ENCODE data around the gene MAP3K6. TPM values are rescaled to one million over a fixed set of nuclear protein-coding genes. Genes with fewer than 3 reads are reported as not detected.

The MAP3K6 gene
- total and polyA plus RNA-seq, 2 donors (not counting 3 experiments of a cell fraction or from before 2014, with no cell fraction given) = 9.9 to 12.4 TPM

GRCh38 chr1:27412502-27412901 lies 45.7 kb upstream of the MAP3K6 start:
- Histone ChIP-seq H4K20me1 (replicated peaks; ENCODE audit: control insufficient read depth, extremely low read depth, insufficient read depth, low read length) (no peaks in the 10 kb centered on the region), H3K9me3 (replicated peaks; ENCODE audit: control insufficient read depth, insufficient read depth, low read length) (no peaks in the 10 kb centered on the region), H2AFZ (ENCODE audit: low read depth, low read length) (no peak overlapping the region), H3K36me3 (ENCODE audit: control insufficient read depth in 2 of 2, extremely low read depth in 1 of 2, insufficient read depth in 2 of 2, low read length in 2 of 2) (peaks cover 67% of the 10 kb centered on the region in 2 experiments), H3K4me3 (replicated peaks in 1 of 3; ENCODE audit: insufficient read depth in 1 of 3, low read depth in 1 of 3, low read length in 3 of 3) (no peak overlapping the region), H3K9ac (replicated peaks; ENCODE audit: extremely low read depth, insufficient read depth, low read length) (no peak overlapping the region), H3K79me2 (ENCODE audit: control insufficient read depth, insufficient read depth, low read length) (no peaks in the 10 kb centered on the region), H3K27ac (ENCODE audit: insufficient read depth, low read depth, low read length) (no peak overlapping the region), H3K9me1 (replicated peaks; ENCODE audit: control insufficient read depth, extremely low read depth, insufficient read depth, low read length) (no peaks in the 10 kb centered on the region), H3K4me2 (ENCODE audit: insufficient read depth, low read length) (no peak overlapping the region), H3K27me3 (ENCODE audit: control insufficient read depth in 2 of 2, insufficient read depth in 2 of 2, low read length in 2 of 2) (no peaks in the 10 kb centered on the region), H3K4me1 (ENCODE audit: control insufficient read depth, extremely low read depth, insufficient read depth, low read length) (peaks cover 2% of the 10 kb centered on the region)
- POLR2A ChIA-PET = interaction anchor here (0.6 kb wide), 1 partner anchor 10 kb away, joined by 3 read pairs; no protein-coding TSS in a partner anchor
- FAIRE-seq (no peak), DNase-seq (ENCODE audit: low read depth, low spot score) (no peak)
- intact Hi-C loops (cut with micrococcal nuclease) = no loop called here
- BruUV-seq (replicated peaks) = no TSS peak
- TF ChIP-seq EZH2 (IDR thresholded peaks at IDR 0.05; ENCODE audit: borderline replicate concordance, low read depth, low read length, severe bottlenecking) (no peak), MAX (IDR thresholded peaks at IDR 0.05; ENCODE audit: insufficient read depth, insufficient read length) (no peak), GATA2 (IDR thresholded peaks at IDR 0.05; ENCODE audit: insufficient read depth, insufficient read length, low read depth, low read length) (no peak), MYC (IDR thresholded peaks at IDR 0.05; ENCODE audit: low read depth, low read length) (no peak), POLR2AphosphoS5 (IDR thresholded peaks at IDR 0.05; ENCODE audit: insufficient read depth, low read depth, low read length) (no peak), CTCF (IDR thresholded peaks at IDR 0.05; ENCODE audit: extremely low read depth in 1 of 2, insufficient read depth in 1 of 2, low read depth in 1 of 2, low read length in 2 of 2) (no peak), JUN (IDR thresholded peaks at IDR 0.05; ENCODE audit: borderline replicate concordance, insufficient read depth, insufficient read length, low read depth) (no peak), FOS (IDR thresholded peaks at IDR 0.05; ENCODE audit: borderline replicate concordance, insufficient read depth, low read length) (no peak), POLR2A (IDR thresholded peaks at IDR 0.05; ENCODE audit: low read depth, low read length) (no peak)
- CTCF ChIA-PET = interaction anchor here (0.9 to 2.0 kb wide), 3 partner anchors 8 to 156 kb away, joined by 3 to 8 read pairs (median 5); no protein-coding TSS in a partner anchor
- dilution Hi-C loops (cut with MboI; ENCODE audit: extremely low pct_ligation_motif_present, low sequenced_read_pairs) = loop anchor here (25.0 kb wide), 1 partner anchor 175 kb away; no protein-coding TSS in a partner anchor

Measured in endothelial cell of umbilical vein (primary cell).